HCT116 (cell line): Measurements from ENCODE around the gene TBC1D21. TPM values are rescaled to one million over a fixed set of nuclear protein-coding genes. Genes with fewer than 3 reads are reported as not detected.

Experiments used
- ATAC-seq: fragments of 200-7000 bp; cut with Tn5 transposase; 2 replicates; pipeline ENCODE4 v1.9.1; 2020; ENCODE audit warnings: mild to moderate bottlenecking, moderate library complexity
- BruUV-seq: library from RNA; stranded (reverse); fragments of 400-500 nt; replicated peaks from 2 replicates; lab custom pipeline; 2021; lab: Mats Ljungman, UMichigan
- CTCF ChIA-PET: fragments of 300-600 bp; sonication (Branson Sonifier 250); formaldehyde crosslinking; loops from one replicate; lab custom pipeline; 2021; ENCODE audit warnings: antibody characterized with exemption; lab: Charles Lee
- POLR2A ChIA-PET: fragments of 300-600, 350-600 bp; sonication (Branson Sonifier 250); formaldehyde crosslinking; loops from one replicate; lab custom pipeline; 2021; ENCODE audit warnings: antibody characterized with exemption; lab: Charles Lee
- RAD21 ChIA-PET, 2 experiments: fragments of 300-600 bp; sonication (Branson Sonifier 250); formaldehyde crosslinking; loops; one replicate each; lab custom pipeline; 2023; ENCODE audit warnings: low total read pairs in 2 of 2; ENCODE audit not compliant: uncharacterized antibody in 2 of 2, unreplicated experiment in 2 of 2, low non-redundant PET in 1 of 2; lab: Charles Lee
- DNase-seq: peaks from one replicate; pipeline ENCODE4 v3.0.0-alpha.2; 2010; ENCODE audit warnings: low read depth, low spot score
- H2AFZ ChIP-seq: fragments of 200-600 bp; shearing (Covaris generic), sonication (generic); 2 replicates; pipeline ENCODE4 v1.6.1; 2017; ENCODE audit warnings: low read depth, mixed run types, mixed read lengths, antibody characterized with exemption, low read length; ENCODE audit not compliant: poor library complexity, severe bottlenecking
- H3K27ac ChIP-seq: 2 replicates; pipeline ENCODE4 v1.5.1; 2012; ENCODE audit warnings: low read depth, low read length
- H3K27me3 ChIP-seq: fragments of 200-600 bp; sonication (generic); 2 replicates; pipeline ENCODE4 v1.6.1; 2016; ENCODE audit warnings: mixed run types, low read length, mixed read lengths; ENCODE audit not compliant: insufficient read depth
- H3K36me3 ChIP-seq, 2 experiments: fragments of 200-500 bp in 1 of 2; fragments of 200-600 bp in 1 of 2; sonication (Bioruptor generic) in 1 of 2; sonication (generic) in 1 of 2; 2 replicates each; pipeline versions ENCODE4 v1.5.1 to v1.6.1; 2014 to 2016; ENCODE audit warnings: low read length in 2 of 2, inconsistent platforms in 1 of 2, mixed read lengths in 1 of 2, mixed run types in 1 of 2; ENCODE audit not compliant: insufficient read depth in 2 of 2, control insufficient read depth in 1 of 2
- H3K4me1 ChIP-seq, 2 experiments: fragments of 200-600 bp in 1 of 2; sonication (generic) in 1 of 2; 2 replicates each; pipeline versions ENCODE4 v1.5.1 to v1.6.1; 2012 to 2017; ENCODE audit warnings: low read length in 2 of 2, inconsistent platforms in 1 of 2, mild to moderate bottlenecking in 1 of 2, mixed read lengths in 1 of 2, mixed run types in 1 of 2, moderate library complexity in 1 of 2; ENCODE audit not compliant: insufficient read depth in 2 of 2, control insufficient read depth in 1 of 2
- H3K4me2 ChIP-seq: fragments of 200-600 bp; sonication (generic); 2 replicates; pipeline ENCODE4 v1.6.1; 2017; ENCODE audit warnings: mixed run types, low read length, mixed read lengths
- H3K4me3 ChIP-seq, 2 experiments: fragments of 200-600 bp in 1 of 2; sonication (generic) in 1 of 2; replicated peaks in 1 of 2; 2 replicates each; pipeline ENCODE4 v1.5.1; 2011 to 2016; ENCODE audit warnings: low read length in 2 of 2, control low read depth in 1 of 2, low read depth in 1 of 2, mild to moderate bottlenecking in 1 of 2, mixed read lengths in 1 of 2, mixed run types in 1 of 2
- H3K79me2 ChIP-seq: fragments of 200-600 bp; sonication (generic); 2 replicates; pipeline ENCODE4 v1.6.1; 2017; ENCODE audit warnings: mild to moderate bottlenecking, mixed run types, low read length, moderate library complexity, mixed read lengths; ENCODE audit not compliant: insufficient read depth
- H3K9ac ChIP-seq: fragments of 200-600 bp; sonication (generic); 2 replicates; pipeline ENCODE4 v1.6.1; 2016; ENCODE audit warnings: low read length, mixed read lengths
- H3K9me2 ChIP-seq: fragments of 200-600 bp; sonication (generic), shearing (Covaris generic); 2 replicates; pipeline ENCODE4 v1.6.1; 2017; ENCODE audit warnings: mixed run types, mild to moderate bottlenecking, moderate library complexity; ENCODE audit not compliant: insufficient read depth
- H3K9me3 ChIP-seq, 2 experiments: fragments of 200-500 bp in 1 of 2; fragments of 200-600 bp in 1 of 2; sonication (Bioruptor generic) in 1 of 2; sonication (generic) in 1 of 2; 2 replicates each; pipeline ENCODE4 v1.6.1; 2014 to 2017; ENCODE audit warnings: low read length in 2 of 2, mixed read lengths in 2 of 2, inconsistent platforms in 1 of 2, low read depth in 1 of 2, mild to moderate bottlenecking in 1 of 2, mixed run types in 1 of 2, moderate library complexity in 1 of 2; ENCODE audit not compliant: control insufficient read depth in 1 of 2, insufficient read depth in 1 of 2
- H4K20me1 ChIP-seq: fragments of 200-600 bp; sonication (generic), shearing (Covaris generic); 2 replicates; pipeline ENCODE4 v1.6.1; 2017; ENCODE audit warnings: mixed run types, mild to moderate bottlenecking, moderate library complexity; ENCODE audit not compliant: insufficient read depth
- ATF3 ChIP-seq: IDR thresholded peaks from 2 replicates; pipeline ENCODE4 v1.6.1; 2012
- CTCF ChIP-seq, 3 experiments: fragments of 200-600 bp in 1 of 3; sonication (generic) in 1 of 3; IDR thresholded peaks in 2 of 3; conservative IDR thresholded peaks in 1 of 3; 2 replicates each; pipeline ENCODE4 v1.5.1; 2012 to 2017; ENCODE audit warnings: low read depth in 2 of 3, low read length in 2 of 3, antibody characterized with exemption in 1 of 3, borderline replicate concordance in 1 of 3, control low read depth in 1 of 3, mild to moderate bottlenecking in 1 of 3, mixed read lengths in 1 of 3, mixed run types in 1 of 3, moderate library complexity in 1 of 3; ENCODE audit not compliant: insufficient read depth in 1 of 3
- EGR1 ChIP-seq: IDR thresholded peaks from 2 replicates; pipeline ENCODE4 v1.6.1; 2012; ENCODE audit warnings: low read depth
- ELF1 ChIP-seq: IDR thresholded peaks from 2 replicates; pipeline ENCODE4 v1.6.1; 2012; ENCODE audit warnings: low read depth, borderline replicate concordance
- EZH2phosphoT487 ChIP-seq: fragments of 200-600 bp; IDR thresholded peaks from 2 replicates; pipeline ENCODE4 v1.6.1; 2018; ENCODE audit warnings: antibody characterized with exemption, borderline replicate concordance
- MAX ChIP-seq: IDR thresholded peaks from 2 replicates; pipeline ENCODE4 v1.6.1; 2012
- POLR2A ChIP-seq: IDR thresholded peaks from 2 replicates; pipeline ENCODE4 v1.7.0; 2011; ENCODE audit warnings: borderline replicate concordance; ENCODE audit not compliant: insufficient read depth, insufficient read length; ENCODE audit errors: extremely low read depth
- POLR2AphosphoS5 ChIP-seq: IDR thresholded peaks from 2 replicates; pipeline ENCODE4 v1.6.1; 2011; ENCODE audit warnings: mild to moderate bottlenecking, low read depth, low read length, moderate library complexity
- REST ChIP-seq: IDR thresholded peaks from 2 replicates; pipeline ENCODE4 v1.6.1; 2012; ENCODE audit warnings: low read depth
- SIN3A ChIP-seq: IDR thresholded peaks from 2 replicates; pipeline ENCODE4 v1.6.1; 2012; ENCODE audit warnings: low read depth
- SRF ChIP-seq: IDR thresholded peaks from 2 replicates; pipeline ENCODE4 v1.6.1; 2012; ENCODE audit warnings: low read depth
- ZFX ChIP-seq: fragments of 450-650 bp; IDR thresholded peaks from 2 replicates; pipeline ENCODE4 v1.6.1; 2017
- intact Hi-C: fragments of 100-400 bp; cut with micrococcal nuclease; formaldehyde crosslinking; loops from 2 replicates; pipeline ENCODE4 v1.10.0; 2022
- total RNA-seq: library from RNA; stranded (reverse); gene quantifications from one replicate; pipeline ENCODE4 v1.2.1, GENCODE V29; 2021; ENCODE audit not compliant: unreplicated experiment

The TBC1D21 gene
- total RNA-seq, 1 experiment from 2014 or later = not detected

GRCh38 chr15:73900095-73900712, 26.8 kb downstream of the TBC1D21 start:
- no peaks in the 10 kb centered on the region for H3K36me3 ChIP-seq
- RAD21 ChIA-PET = no interaction called here
- CTCF ChIA-PET = interaction anchor here (1.8 kb wide), 1 partner anchor 27 kb away, joined by 4 read pairs; no protein-coding TSS in a partner anchor
- no peaks in the 10 kb centered on the region for H3K79me2 ChIP-seq
- no peaks in the 10 kb centered on the region for H3K27me3 ChIP-seq
- H3K9me3 ChIP-seq = no peaks in the 10 kb centered on the region
- H3K4me3 ChIP-seq = no peak overlapping the region
- H3K4me1 ChIP-seq = peaks cover 0 to 10% of the 10 kb centered on the region in 2 experiments; a peak in 1 of 4 replicates
- no TSS peak for BruUV-seq
- no peak overlapping the region for H3K4me2 ChIP-seq
- H2AFZ ChIP-seq = no peak overlapping the region
- DNase-seq (no peak), ATAC-seq (no peak)
- no peak overlapping the region for H3K9ac ChIP-seq
- no peaks in the 10 kb centered on the region for H4K20me1 ChIP-seq
- H3K27ac ChIP-seq = no peak overlapping the region
- POLR2A ChIA-PET = no interaction called here
- TF ChIP-seq MAX (no peak), EGR1 (no peak), SRF (no peak), CTCF (IDR thresholded peaks at IDR 0.05 in 2 of 3, conservative IDR thresholded peaks at IDR 0.05 in 1 of 3; ENCODE audit: borderline replicate concordance in 1 of 3, insufficient read depth in 1 of 3, low read depth in 2 of 3, low read length in 2 of 3) (no peak), EZH2phosphoT487 (no peak), ZFX (no peak), ELF1 (no peak), ATF3 (no peak), POLR2AphosphoS5 (no peak), POLR2A (no peak), SIN3A (no peak), REST (no peak)
- intact Hi-C loops = no loop called here
- no peaks in the 10 kb centered on the region for H3K9me2 ChIP-seq
